G401 (cell line): Measurements from ENCODE around the gene C1QTNF4. TPM values are rescaled to one million over a fixed set of nuclear protein-coding genes. Genes with fewer than 3 reads are reported as not detected.
"Not testable (repeated sequence)": the region's sequence is repeated elsewhere in the genome, so short reads cannot be mapped to it uniquely, and the experiment has no call there.

Source experiments
- DNase-seq: peaks from one replicate; pipeline ENCODE4 v3.0.0-alpha.2; 2015; ENCODE audit warnings: low spot score
- in situ Hi-C: cut with HindIII; loops from 2 replicates; pipeline ENCODE4 v1.10.0; 2016; ENCODE audit warnings: low sequenced_read_pairs, mixed read lengths
- total RNA-seq: library from RNA; depleted of rRNA; stranded (reverse); fragments of >200 nt; shearing (Covaris generic); gene quantifications from 2 replicates; pipeline ENCODE4 v1.2.3, GENCODE V29; 2014

The C1QTNF4 gene
- total RNA-seq, 1 experiment from 2014 or later: 2.4 TPM

DNA sequence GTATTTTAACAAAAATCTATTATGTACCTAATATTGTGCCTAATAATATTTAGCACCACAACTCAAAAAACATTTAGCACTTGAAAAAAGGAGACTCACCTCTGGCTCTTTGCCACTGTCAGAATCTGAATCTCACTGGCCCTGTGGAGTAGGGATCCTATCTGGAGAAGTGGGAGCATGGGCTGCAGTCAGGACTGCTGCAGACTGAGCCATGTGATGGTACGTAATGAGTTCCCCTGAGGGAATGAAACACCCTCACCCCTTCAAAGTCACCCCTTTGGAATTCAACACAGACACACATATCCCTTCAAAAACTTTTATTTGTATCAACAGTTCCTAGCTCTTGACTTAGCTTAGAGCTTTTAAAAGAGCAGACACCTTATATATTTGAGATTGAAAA is 22.3 kb downstream of the C1QTNF4 start:
- in situ Hi-C loops: no loop called here

DNA sequence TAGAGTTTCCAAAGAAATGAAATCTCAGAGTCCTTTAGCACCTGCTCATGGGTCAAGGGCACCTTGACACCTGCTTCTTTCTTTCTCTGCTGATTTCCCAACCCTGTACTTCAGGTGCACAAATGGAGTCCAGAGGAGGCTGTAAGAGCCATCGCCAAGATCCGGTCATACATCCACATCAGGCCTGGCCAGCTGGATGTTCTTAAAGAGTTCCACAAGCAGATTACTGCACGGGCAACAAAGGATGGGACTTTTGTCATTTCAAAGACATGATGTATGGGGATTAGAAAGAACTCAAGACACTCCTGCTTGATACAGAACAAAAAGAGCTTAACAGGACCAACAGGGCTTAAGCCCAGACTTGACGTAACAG is 22.9 kb downstream of the C1QTNF4 start:
- in situ Hi-C loops: no loop called here
- no peak for DNase-seq

More for the DNA sequence above, 22.3 kb downstream of the C1QTNF4 start:
- DNase-seq: no peak

DNA sequence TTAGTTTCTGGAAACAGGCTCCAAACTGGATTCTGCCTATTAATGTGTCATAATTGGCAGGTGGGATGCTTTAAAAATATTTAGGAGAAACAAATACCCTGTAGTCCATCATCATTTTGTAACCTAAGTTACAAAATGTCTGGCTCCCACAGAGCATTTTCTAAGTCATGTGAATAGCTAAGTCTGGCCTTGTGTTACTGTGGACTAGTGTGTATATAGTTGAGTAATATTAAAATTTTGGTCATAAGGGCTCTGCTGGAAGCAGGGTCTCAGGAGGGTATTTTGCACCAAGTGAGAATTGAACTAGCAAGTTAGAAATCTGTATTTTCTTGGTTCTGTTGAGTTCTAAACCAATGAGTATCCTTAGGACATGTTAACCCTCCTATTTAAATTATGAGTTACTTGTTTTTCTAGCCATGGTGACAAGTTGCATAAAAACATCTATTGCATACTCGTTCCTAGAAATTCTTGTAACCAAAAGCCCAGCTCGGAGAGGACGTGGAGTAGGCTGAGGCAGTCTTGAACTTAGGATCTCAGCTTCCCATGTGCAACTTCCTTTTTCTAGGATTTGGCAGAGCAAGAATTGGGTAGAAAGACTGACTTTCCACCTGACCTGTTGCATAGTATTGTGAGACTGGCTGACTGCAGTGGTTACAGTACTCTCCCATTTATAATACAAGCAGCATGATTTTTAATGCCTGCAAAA is 23.4 kb downstream of the C1QTNF4 start:
- DNase-seq: no peak
- in situ Hi-C loops: no loop called here

DNA sequence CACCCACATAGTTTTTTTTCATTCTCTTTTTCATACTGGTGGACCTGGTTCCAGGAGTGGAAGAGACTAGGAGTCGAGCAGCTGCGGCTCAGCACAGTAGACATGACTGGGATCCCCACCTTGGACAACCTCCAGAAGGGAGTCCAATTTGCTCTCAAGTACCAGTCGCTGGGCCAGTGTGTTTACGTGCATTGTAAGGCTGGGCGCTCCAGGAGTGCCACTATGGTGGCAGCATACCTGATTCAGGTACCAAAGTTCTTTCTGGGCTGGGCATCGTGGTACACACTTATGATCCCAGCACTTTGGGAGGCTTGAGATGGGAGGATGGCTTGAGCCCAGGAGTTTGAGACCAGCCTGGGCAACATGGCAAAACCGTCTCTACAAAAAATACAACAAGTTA is 24.6 kb downstream of the C1QTNF4 start:
- no peak for DNase-seq
- in situ Hi-C loops: no loop called here

DNA sequence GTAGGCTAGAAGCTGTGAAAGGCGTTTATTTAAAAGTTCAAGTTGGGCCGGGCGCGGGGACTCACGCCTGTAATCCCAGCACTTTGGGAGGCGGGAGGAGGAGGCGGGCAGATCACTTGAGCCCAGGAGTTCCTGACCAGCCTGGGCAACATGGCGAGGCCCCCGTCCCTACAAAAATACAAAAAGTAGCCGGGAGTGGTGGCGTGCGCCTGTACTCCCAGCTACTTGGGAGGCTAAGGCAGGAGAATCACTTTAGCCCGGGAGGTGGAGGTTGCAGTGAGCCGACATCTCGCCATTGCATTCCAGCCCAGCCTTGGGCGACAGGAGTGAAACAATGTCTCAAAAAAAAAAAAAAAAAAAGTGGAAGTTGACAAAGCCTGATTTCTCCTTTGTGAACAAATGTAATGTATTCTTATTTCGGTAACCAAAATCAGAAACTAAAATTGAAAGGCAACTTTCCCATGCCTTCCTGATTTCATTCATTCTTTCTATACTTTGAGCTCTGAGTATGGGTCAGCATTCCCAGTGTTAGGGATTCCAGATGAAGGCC is 28.0 kb downstream of the C1QTNF4 start:
- in situ Hi-C loops: no loop called here
- peak; percentile 17 for DNase-seq

DNA sequence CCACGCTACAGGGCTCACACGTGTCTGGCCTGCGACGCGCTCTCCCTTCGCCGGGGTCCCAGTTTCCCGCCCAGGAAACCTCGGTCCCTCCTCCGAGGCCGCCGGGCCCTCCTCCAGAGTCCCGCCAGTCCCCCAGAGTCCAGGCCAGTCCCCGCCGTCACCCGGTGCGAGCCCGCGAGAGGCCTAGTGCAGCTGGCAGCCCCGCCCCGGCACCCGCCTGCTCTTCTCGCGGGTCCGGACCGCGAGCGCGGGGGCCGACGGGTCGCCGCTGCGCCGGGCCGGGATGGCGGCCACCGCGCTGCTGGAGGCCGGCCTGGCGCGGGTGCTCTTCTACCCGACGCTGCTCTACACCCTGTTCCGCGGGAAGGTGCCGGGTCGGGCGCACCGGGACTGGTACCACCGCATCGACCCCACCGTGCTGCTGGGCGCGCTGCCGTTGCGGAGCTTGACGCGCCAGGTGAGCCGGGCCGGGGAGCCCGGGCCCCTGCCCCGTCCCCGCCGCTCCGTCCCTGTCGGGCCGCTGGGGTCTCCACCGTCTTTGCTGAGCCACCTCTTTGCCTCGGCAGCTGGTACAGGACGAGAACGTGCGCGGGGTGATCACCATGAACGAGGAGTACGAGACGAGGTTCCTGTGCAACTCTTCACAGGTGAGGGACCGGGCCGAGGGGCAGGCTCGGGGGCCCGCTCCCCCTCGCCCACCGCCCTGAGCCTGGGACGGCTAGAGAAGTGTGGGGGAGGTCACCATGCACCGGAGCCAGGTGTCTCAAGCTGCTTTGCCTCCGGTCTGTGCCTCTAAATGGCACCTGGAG is 28.7 kb downstream of the C1QTNF4 start, which contains the start of gene PTPMT1:
TSS of gene PTPMT1 (plus strand) at position 260 of the 809 bp plus-strand sequence. CDS start at position 284, 24 bp downstream.
- peak; percentile 54 for DNase-seq
- in situ Hi-C loops: no loop called here

DNA sequence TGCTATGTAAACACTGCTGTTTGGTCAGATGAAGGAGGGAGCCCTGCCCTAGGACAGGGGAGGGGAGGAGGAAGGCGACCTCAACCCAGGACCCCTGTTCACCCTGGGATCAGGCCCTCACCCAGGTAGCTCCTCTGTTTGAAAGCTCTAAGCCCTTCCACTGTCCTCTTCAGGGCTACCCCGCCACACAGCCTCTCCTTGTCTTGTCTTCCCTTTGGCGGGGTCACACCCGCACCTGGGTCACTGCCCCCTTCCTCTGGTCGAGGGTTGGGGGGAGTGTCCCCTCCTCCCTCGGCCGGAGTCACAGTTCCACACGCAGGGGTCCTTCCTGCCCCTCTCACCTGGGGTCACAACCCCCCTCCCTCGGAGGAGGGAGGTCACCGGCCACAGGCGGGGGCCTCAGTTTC is 29.3 kb downstream of the C1QTNF4 start:
- DNase-seq: no peak
- in situ Hi-C loops: no loop called here

DNA sequence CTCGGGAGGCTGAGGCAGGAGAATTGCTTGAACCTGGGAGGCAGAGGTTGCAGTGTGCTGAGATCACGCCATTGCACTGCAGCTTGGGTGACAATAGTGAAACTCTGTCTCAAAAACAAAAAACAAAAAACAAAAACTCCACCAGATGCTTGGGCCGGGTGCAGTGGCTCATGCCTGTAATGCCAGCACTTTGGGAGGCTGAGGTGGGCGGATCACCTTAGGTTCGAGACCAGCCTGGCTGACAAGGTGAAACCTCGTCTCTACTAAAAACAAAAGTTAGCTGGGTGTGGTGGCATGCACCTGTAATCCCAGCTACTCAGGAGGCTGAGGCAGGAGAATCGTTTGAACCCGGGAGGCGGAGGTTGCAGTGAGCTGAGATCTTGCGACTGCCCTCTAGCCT is 29.8 kb downstream of the C1QTNF4 start:
- in situ Hi-C loops, DNase-seq: not testable (repeated sequence)

DNA sequence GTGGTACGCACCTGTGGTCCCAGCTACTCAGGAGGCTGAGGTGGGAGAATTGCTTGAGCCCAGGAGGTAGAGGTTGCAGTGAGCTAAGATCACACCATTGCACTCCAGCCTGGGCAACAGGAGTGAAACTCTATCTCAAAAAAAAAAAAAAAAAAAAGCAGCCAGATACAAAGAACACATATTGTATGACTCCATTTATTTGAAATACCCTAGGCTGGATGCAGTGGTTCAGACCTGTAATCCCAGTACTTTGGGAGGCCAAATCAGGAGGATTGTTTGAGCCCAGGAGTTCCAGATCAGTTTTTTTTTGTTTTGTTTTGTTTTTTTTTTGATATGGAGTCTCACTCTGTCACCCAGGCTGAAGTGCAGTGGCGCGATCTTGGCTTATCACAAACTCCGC is 31.8 kb downstream of the C1QTNF4 start:
- DNase-seq, in situ Hi-C loops: not testable (repeated sequence)

DNA sequence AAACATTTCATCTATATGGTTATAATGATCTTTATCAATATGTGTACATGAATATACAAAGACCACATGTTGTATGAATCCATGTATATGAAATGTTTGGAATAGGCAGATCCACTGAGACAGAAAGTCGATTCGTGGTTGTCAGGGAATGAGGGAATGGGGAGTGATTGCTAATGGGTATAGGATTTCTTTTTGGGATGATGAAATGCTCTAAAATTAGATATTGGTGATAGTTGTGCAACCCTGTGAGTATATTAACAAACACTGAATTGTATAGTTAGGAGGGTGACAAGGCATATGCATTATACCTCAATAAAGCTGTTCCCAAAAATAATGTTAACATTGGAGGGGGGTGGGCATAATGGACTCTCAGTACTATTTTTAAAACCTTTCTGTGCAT is 33.8 kb downstream of the C1QTNF4 start:
- no peak for DNase-seq
- in situ Hi-C loops: no loop called here

DNA sequence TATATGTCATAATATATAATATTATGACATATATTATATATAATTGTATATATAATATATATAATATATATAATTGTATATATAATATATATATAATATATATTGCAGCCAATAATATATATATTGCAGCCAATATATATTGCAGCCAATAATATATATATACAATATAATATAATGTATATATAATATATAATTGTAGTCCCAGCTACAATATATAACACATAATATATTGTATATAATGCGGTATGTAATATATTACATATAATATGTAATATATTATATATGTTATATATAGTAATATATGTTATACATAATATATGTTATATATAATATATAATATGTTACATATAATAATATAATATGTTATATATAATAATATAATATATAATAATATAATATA is 35.5 kb downstream of the C1QTNF4 start:
- in situ Hi-C loops: no loop called here
- no peak for DNase-seq

DNA sequence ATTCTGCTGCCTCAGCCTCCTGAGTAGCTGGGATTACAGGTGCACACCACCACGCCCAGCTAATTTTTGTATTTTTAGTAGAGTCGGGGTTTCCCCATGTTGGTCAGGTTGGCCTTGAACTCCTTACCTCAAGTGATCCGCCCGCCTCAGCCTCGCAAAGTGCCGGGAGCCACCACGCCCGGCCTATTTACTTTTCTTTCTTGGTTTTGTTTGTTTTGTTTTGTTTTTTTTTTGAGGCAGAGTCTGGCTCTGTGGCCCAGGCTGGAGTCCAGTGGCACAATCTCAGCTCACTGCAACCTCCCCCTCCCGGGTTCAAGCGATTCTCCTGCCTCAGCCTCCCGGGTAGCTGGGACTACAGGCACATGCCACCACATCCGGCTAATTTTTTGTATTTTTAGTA is 37.2 kb downstream of the C1QTNF4 start:
- in situ Hi-C loops, DNase-seq: not testable (repeated sequence)

DNA sequence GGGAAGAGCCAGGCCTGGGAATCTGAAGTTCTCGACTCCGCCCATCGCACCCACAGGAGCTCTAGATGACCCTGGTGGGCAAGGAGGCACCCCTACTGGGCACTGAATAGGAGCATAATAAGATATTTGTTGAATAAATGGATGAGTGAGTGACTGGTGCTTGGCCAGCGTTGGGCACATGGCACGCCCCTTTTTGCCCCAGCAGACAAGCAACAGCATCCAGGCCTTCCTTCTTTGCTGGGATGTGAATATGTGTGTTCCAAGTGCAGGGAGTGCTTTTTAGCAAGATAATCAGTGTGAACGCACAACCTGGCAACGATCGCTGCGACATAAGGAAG is 40.8 kb downstream of the C1QTNF4 start:
- DNase-seq: peak; percentile 65
- in situ Hi-C loops: no loop called here

DNA sequence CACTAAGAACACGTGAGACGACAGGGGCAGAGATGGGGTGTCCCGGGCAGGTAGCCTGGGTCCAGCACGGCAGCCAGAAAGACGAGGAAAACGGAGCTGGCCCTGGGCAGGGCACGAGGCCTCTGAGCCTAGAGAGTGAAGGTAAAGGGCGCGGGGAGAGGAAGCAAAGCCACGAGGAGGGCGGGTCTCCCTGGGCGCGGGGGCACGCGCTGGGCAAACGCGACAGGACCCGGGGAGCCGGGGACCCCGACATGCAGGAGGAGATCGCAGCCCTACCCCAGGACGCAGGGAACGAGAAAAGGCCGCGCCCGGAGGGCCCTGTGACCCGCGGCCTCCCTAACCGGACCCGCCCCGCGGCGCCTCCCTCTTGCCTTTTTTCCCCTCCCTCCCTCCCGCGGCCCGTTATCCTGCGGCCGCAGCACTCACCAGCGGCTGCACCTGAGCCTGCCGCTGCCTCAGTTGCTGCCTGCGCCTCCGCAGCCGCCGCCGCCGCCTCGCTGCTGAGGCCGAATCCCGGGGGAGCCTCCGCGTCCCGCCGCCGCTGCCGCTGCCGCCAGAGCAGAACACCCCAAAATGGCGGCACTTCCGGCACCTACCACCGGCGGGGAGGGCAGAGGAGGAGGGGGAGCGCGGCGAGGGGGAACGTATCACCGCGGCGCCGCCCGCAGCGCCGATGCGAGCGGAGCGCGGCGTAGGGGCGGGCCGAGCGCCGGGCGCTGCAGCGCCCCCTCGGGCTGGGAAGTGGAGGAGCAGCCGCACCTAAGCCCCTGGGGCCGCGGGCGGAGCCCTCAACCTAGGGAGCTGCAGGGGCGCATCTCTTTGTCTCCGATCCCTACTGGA is 41.4 kb downstream of the C1QTNF4 start, which contains the start of gene CELF1:
TSS of gene CELF1 (minus strand) at position 567 of the 840 bp plus-strand sequence. CDS start 53,609 bp downstream, outside the sequence.
- in situ Hi-C loops: no loop called here
- DNase-seq: peak; percentile 90

DNA sequence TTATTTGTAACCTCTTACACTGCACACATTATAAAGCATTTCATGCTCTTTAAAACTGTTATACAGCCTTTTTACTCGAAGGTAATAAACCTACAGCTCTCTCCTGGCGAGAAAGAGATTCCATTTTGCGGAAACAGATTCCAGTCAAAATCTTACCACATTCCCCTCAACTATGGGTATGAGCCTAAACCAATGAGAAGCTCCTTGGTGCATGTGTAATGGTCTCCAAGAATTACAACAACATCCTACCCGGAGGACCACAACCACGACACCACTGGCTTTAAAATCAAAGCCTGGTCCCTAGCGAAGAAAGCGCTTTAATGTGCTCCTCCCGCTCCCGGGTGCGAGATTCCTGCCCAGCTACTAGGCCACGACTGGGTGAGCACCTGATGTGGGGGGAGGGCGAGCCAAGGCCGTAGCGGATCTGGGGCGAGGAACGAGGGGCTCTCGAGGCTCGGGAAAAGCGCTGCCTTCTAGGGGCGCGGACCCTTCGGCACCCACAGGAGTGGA is 42.1 kb downstream of the C1QTNF4 start:
- DNase-seq: no peak
- in situ Hi-C loops: no loop called here

DNA sequence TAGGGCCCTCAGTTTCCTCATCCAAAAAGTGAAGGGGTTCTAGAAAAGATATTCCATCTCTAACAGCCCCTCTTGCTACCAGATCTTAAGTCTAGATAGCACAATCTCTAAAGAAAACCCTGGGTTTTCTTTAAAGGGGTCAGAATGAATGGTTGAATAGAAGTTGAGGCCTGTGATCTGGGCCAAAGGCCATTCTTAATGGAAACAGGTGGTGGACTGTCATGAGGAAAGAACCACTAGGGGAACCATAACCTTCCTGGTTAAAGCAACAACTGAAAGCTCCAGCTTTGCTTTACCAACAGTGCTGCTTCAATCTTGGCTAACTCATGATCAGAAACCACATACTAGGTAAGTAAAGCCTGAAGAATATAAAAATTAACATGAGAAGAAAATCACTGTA is 43.1 kb downstream of the C1QTNF4 start:
- in situ Hi-C loops: no loop called here
- DNase-seq: peak; percentile 56

DNA sequence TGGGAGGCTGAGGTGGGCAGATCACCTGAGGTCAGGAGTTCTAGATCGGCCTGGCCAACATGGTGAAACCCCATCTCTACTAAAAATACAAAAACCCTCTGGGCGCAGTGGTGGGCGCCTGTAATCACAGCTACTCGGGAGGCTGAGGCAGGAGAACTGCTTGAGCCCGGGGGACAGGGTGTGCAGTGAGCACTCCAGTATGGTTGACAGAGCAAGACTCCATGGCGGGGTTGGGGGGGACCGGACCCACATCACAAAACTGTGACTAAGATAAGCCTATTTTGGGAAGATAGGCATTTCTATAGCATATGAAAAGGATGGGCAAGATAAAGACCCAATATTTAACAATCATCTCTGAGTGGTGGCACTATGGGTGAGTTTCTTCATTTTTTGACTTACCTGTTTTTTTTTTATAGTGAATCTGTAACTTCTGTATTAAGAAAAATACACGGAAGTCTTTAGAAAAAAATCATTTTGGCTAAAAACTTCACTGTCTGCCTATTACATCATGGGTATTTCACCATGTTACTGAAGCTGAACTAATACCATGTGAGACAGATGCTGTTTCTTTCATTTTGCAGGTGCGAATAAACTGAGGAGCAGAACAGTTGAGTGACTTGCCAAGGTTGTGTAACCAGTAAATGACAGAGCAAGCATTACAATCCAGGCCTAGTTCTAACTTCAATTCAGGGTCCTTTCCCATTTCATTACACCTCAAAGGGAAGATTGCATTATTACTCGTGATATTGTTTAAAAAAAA is 43.7 kb downstream of the C1QTNF4 start:
- DNase-seq: no peak
- in situ Hi-C loops: no loop called here

DNA sequence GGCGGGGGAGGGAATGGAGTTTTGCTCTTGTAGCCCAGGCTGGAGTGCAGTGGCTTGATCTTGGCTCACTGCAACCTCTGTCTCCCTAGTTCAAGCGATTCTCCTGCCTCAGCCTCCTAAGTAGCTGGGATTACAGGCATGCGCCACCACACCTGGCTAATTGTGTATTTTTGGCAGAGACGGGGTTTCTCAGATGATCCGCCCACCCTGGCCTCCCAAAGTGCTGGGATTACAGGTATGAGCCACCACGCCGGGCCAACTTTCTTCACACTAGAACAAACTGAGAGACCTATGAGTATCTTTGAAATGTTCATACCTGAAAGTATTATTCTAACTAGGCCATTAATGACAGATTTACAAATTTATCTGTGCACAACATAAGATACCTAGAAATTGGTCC is 47.9 kb downstream of the C1QTNF4 start:
- in situ Hi-C loops, DNase-seq: not testable (repeated sequence)
